NCI-H82 treated with DMSO at 0.1 percent for 48 hours (cell line): ENCODE data around the gene ACAA1.
"Not testable (repeated sequence)": the region's sequence is repeated elsewhere in the genome, so short reads cannot be mapped to it uniquely, and the experiment has no call there.

Source experiments
- DNase-seq: peaks from one replicate; lab custom pipeline; 2025; ENCODE audit not compliant: unreplicated experiment; lab: John Stamatoyannopoulos, UW

The ACAA1 gene

GRCh38 chr3:38107911-38108648 lies 28.8 kb downstream of the ACAA1 start:
- DNase-seq = no peak

- no peak for DNase-seq
These were observed 31.4 kb downstream of the ACAA1 start for GRCh38 chr3:38105525-38105924.

- DNase-seq = no peak
These were observed 34.5 kb downstream of the ACAA1 start for GRCh38 chr3:38102444-38102814.

- no peak for DNase-seq
These were observed 35.0 kb downstream of the ACAA1 start for GRCh38 chr3:38101811-38102443.

GRCh38 chr3:38100498-38100897 lies 36.4 kb downstream of the ACAA1 start:
- DNase-seq = no peak

GRCh38 chr3:38099518-38099917 lies 37.4 kb downstream of the ACAA1 start:
- DNase-seq = no peak

GRCh38 chr3:38098376-38098723 lies 38.6 kb downstream of the ACAA1 start:
- DNase-seq = no peak

GRCh38 chr3:38097446-38098375 lies 39.2 kb downstream of the ACAA1 start:
- no peak for DNase-seq

GRCh38 chr3:38095669-38096483 lies 41.1 kb downstream of the ACAA1 start:
- DNase-seq = no peak

- no peak for DNase-seq
These were observed 41.9 kb downstream of the ACAA1 start for GRCh38 chr3:38094999-38095398.

GRCh38 chr3:38090453-38090852 lies 46.5 kb downstream of the ACAA1 start:
- no peak for DNase-seq

GRCh38 chr3:38089163-38089562 lies 47.8 kb downstream of the ACAA1 start:
- DNase-seq = no peak

- DNase-seq = no peak
These were observed 48.5 kb downstream of the ACAA1 start for GRCh38 chr3:38088126-38089078.

- not testable (repeated sequence) for DNase-seq
These were observed 49.6 kb downstream of the ACAA1 start for GRCh38 chr3:38087278-38087677.

GRCh38 chr3:38086496-38086895 lies 50.4 kb downstream of the ACAA1 start:
- DNase-seq = no peak

- no peak for DNase-seq
These were observed 51.0 kb downstream of the ACAA1 start for GRCh38 chr3:38085943-38086324.

GRCh38 chr3:38085311-38085942 lies 51.5 kb downstream of the ACAA1 start:
- no peak for DNase-seq

- no peak for DNase-seq
These were observed 52.3 kb downstream of the ACAA1 start for GRCh38 chr3:38084334-38085310.
